Measurements from ENCODE around the gene TNFAIP8L3.

DNA sequence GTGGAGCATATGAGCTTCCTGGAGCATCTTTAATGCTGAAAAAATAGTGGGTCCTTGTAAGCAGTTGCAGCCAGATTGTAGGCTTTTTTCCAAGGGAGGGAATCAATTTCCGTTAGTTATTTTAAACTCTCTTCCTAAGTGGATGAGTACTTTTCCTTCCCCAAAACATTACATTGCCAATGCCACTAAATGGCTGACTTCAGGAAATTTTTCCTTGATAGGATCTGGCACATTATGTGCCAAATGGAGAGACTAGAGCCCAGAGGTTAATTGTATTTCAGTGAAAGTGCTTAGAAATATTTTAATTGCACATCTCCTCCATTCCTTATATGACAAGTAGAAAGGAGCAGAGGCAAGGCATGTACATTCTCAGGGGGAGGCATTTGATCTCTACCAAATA lies 83.5 kb downstream of the TNFAIP8L3 start:
- TF ChIP-seq CTCF (IDR thresholded peaks at IDR 0.05), result no peak
- no peak for TF ChIP-seq ZFX (IDR thresholded peaks at IDR 0.05; ENCODE audit: borderline replicate concordance)
